GM18909 (cell line): ENCODE data around the gene DLK2.

Experiments used
- ATAC-seq: cut with Tn5 transposase; IDR thresholded peaks from one replicate; pipeline ENCODE4 v1.9.1; 2021; ENCODE audit warnings: mild to moderate bottlenecking; ENCODE audit not compliant: unreplicated experiment, poor library complexity

The DLK2 gene

GRCh38 chr6:43454696-43455530 lies 435 bp downstream of the DLK2 start:
- no peak for ATAC-seq

- peak; percentile 62 for ATAC-seq
Measured at GRCh38 chr6:43454290-43454695, 1.1 kb downstream of the DLK2 start.

- no peak for ATAC-seq
Measured at GRCh38 chr6:43453831-43454230, 1.5 kb downstream of the DLK2 start.

GRCh38 chr6:43452896-43453295 lies 2.5 kb downstream of the DLK2 start:
- ATAC-seq = no peak

DNA sequence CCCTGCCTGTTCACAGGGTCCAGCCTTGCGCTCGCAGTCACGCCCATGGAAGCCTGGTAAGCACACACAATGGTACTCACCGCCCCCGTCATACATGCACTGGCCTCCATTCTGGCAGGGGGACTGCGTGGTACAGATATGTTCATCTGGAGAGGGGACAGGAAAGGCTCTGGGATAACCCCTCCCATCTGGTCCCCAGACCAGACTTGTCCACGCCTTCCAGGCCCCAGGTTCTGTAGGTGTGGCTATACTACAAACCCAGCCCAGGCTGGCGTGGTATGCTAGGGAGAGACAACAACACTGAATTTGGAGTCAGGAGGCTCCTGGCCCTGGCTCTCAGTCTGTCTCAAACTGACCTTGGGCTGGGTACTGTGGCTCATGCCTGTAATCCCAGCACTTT lies 3.4 kb downstream of the DLK2 start:
- ATAC-seq = no peak

DNA sequence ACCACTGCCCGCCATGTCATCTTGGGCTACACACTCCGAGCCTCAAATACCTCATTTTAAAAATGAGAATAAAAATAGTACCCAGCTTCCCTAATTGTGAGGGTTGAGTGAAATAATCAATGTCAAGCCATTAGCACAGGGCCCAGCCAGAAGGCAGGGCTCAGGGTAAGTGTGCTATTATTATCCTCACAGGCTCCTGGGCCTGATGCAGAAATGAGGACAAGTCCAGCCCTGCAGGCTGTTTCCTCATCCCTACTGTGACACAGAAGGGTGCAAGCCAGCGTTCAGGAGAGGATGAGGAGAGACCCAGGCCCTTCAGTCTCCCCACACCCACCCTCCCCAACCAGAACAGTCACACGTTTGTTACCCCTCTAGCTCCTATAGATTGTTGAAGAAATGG lies 4.0 kb downstream of the DLK2 start:
- ATAC-seq = no peak

DNA sequence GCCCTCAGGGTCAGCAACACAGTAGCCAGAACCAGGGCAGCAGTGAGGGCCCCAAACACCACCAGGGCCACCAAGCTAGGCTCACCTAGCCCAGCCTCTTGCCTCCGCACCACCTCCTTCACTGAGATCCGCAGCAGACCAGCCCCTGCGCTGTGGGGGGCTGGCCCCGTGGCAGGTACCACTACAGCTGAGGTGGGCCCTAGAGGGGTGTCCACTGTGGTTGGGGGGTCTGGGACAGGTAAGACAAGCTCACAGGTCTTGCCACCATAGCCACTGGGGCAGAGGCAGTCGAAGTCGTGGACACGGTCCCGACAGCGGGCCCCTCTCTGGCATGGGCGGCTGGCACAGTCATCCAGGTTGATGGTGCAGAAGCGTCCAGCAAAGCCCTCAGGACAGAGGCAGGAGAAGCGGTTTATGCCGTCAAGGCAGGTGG lies 4.6 kb downstream of the DLK2 start:
- no peak for ATAC-seq

- no peak for ATAC-seq
Measured at GRCh38 chr6:43448916-43449315, 6.4 kb downstream of the DLK2 start.

- ATAC-seq = no peak
Measured at GRCh38 chr6:43447604-43448003, 7.7 kb downstream of the DLK2 start.

GRCh38 chr6:43445576-43445975 lies 9.8 kb downstream of the DLK2 start:
- ATAC-seq = no peak

DNA sequence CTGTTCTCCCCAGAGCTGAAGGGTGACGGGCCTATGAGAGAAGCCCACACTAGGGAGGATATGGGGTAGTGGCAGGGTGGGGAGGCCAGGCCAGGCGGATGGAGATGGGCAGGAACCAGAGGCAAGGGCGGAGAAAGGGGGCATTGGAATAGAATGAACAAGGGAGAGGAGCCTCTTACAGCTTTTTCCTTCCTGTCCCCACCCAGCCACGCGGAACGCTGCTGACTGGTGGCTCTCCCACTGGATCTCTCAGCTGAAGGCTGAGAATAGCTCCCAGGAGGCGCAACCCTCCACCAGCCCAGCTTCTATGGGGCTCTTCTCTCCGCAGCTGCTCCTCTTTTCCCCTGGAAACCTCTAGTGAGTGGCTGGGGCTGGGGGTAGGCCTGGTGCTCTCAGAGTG lies 10.8 kb downstream of the DLK2 start:
- no peak for ATAC-seq

DNA sequence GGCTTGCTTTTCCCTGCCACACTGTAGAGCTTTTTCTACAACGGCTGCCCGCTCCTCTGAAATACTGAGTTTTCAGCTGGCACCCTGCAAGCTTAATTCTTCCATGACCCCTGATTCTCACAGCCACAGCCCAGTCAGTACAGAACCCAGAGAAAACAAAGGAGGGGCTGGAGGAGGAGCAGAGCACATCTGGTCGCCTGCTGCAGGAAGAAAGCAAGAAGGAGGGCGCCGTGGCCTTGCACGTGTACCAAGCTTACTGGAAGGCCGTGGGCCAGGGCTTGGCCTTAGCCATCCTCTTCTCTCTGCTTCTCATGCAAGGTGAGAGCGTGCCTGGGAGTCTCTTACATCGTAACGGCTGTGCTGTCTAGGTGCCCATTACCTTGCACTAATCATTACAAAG lies 11.3 kb downstream of the DLK2 start:
- no peak for ATAC-seq

GRCh38 chr6:43442935-43443334 lies 12.4 kb downstream of the DLK2 start:
- no peak for ATAC-seq

DNA sequence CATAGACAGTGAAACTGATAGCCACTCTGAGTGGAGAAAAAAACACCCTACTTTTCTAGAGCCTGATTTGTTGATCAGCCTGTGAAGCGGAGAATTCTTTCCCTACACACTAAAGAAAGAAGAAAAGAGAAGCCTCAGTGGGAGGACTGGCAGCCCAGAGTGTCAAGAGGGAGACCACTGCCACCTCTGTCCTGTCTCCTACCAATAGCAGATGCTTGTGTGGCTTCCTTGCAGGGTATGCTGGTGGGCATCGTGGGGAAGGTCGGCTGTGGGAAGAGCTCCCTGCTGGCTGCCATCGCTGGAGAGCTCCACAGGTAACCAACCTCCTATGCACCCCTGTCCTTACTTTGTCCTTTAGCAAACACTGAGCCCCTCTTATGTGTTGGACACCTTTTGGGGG lies 17.6 kb downstream of the DLK2 start:
- no peak for ATAC-seq

- no peak for ATAC-seq
Measured at GRCh38 chr6:43436577-43437282, 18.6 kb downstream of the DLK2 start.

DNA sequence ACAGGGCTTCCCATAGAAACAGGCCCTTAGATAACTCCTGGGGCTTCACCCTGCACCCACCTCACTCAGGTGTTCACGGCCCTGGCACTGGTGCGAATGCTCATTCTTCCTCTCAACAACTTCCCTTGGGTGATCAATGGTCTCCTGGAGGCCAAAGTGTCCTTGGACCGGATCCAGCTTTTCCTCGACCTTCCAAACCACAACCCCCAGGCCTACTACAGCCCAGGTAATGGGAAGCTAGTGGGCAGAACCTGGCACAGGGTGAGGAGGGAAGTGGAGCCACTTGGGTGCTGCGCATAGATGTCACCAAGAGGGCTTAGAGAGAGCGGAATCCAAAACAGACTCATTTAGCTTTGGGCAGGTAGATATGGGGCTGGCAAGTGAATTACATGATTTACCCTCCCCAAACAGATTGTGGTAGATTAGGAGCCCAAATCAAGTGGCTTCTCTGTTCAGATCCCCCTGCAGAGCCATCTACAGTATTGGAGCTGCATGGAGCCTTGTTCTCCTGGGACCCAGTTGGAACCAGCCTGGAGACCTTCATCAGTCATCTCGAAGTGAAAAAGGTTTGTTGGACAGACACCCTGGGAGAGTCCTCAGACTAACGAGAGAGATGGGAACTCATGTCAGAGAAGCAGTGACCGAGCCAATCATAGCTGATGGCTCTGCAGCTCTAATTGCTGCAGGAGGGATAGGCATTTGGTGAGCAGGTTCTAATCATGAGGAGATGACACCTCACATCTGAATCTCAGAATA lies 19.5 kb downstream of the DLK2 start:
- ATAC-seq = no peak

GRCh38 chr6:43434943-43435342 lies 20.4 kb downstream of the DLK2 start:
- no peak for ATAC-seq

GRCh38 chr6:43434001-43434840 lies 21.1 kb downstream of the DLK2 start:
- no peak for ATAC-seq

GRCh38 chr6:43433148-43433547 lies 22.2 kb downstream of the DLK2 start:
- no peak for ATAC-seq
